ENCODE results near the gene DDOST. TPM values are rescaled to one million over a fixed set of nuclear protein-coding genes. Genes with fewer than 3 reads are reported as not detected.

DDOST gene
- total and polyA plus RNA-seq, 2 experiments from 2014 or later = 151 to 270 TPM

DNA sequence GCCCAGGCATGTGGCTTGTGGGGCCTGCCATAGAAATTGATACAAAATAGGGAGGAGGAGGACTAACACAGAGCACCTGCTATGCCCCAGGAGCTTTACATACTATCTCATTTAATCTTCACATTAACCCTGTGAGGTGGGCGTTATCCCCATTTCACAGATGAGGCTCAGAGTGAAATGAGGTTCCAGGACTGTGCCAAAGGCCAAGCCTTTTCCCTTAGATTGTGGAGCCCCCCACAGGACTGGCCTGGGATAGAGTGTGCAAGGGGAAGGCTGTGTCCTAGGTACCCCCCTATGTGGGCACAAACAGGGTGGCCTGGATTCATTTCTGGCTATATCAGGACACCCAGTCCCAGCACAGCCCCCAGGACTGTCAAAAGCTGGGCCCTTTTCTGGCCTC lies 2.2 kb upstream of the DDOST start:
- no peak for ATAC-seq
- TF ChIP-seq, protein P1, sequence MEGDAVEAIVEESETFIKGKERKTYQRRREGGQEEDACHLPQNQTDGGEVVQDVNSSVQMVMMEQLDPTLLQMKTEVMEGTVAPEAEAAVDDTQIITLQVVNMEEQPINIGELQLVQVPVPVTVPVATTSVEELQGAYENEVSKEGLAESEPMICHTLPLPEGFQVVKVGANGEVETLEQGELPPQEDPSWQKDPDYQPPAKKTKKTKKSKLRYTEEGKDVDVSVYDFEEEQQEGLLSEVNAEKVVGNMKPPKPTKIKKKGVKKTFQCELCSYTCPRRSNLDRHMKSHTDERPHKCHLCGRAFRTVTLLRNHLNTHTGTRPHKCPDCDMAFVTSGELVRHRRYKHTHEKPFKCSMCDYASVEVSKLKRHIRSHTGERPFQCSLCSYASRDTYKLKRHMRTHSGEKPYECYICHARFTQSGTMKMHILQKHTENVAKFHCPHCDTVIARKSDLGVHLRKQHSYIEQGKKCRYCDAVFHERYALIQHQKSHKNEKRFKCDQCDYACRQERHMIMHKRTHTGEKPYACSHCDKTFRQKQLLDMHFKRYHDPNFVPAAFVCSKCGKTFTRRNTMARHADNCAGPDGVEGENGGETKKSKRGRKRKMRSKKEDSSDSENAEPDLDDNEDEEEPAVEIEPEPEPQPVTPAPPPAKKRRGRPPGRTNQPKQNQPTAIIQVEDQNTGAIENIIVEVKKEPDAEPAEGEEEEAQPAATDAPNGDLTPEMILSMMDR (conservative IDR thresholded peaks at IDR 0.05; ENCODE audit: low read depth in 2 of 2) = peak in 1 of 2 experiments; percentile 55; a peak in 3 of 4 replicates
- no peak for TF ChIP-seq EZH2phosphoT487 (IDR thresholded peaks at IDR 0.05; ENCODE audit: unreplicated experiment)
- Histone ChIP-seq H4K20me1 (replicated peaks; ENCODE audit: insufficient read depth) (peaks cover 12% of the 10 kb centered on the region), H3K4me2 (no peak overlapping the region), H3K4me1 (ENCODE audit: insufficient read depth) (peaks cover 11% of the 10 kb centered on the region), H3F3A (replicated peaks; ENCODE audit: low read depth) (0 out of 2 replicates have a peak, but pooled peaks cover 8% of the 10 kb centered on the region), H3K79me2 (replicated peaks; ENCODE audit: insufficient read depth) (peaks cover 28% of the 10 kb centered on the region), H3K27ac (ENCODE audit: low read depth) (no peak overlapping the region), H3K4me3 (no peak overlapping the region), H3K27me3 (ENCODE audit: insufficient read depth) (no peaks in the 10 kb centered on the region), H3K9me2 (ENCODE audit: insufficient read depth) (no peaks in the 10 kb centered on the region), H3K36me3 (ENCODE audit: insufficient read depth) (0 out of 2 replicates have a peak, but pooled peaks cover 3% of the 10 kb centered on the region), H2AFZ (no peak overlapping the region)
- Mint-ChIP-seq H3K4me1 (peaks cover 18% of the 10 kb centered on the region), H3K36me3 (ENCODE audit: low read depth) (peaks cover 15% of the 10 kb centered on the region), H3K27ac (no peak overlapping the region), H3K27me3 (ENCODE audit: insufficient read depth, low read depth, poor library complexity) (peaks cover 7% of the 10 kb centered on the region), H3K9me3 (no peaks in the 10 kb centered on the region; the same call in 2 of the 3 replicates), H3K4me3 (no peak overlapping the region)
- peak; percentile 30 for DNase-seq (ENCODE audit: low spot score)

DNA sequence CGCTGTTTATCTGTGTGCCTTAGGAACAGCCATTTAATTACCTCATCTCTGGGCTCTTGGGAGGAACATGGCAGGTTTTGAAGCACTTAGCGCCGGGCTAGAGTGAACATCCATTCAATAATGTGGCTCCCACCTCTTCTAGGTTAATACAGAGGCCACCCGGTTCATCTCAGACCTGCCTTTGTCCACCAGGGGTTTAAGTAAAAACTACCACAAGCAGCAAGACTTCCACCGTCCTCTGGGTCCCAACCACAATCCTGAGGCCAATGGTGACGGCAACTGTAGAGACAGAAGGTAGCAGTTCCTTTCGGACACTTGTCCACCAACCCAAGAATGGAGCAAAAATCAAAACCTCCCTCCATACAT lies 924 bp upstream of the DDOST start:
- ATAC-seq (no peak), DNase-seq (ENCODE audit: low spot score) (no peak)
- H3K79me2 ChIP-seq (replicated peaks; ENCODE audit: insufficient read depth) = peaks cover 40% of the 10 kb centered on the region
- H3K27me3 ChIP-seq (ENCODE audit: insufficient read depth) = no peaks in the 10 kb centered on the region
- H4K20me1 ChIP-seq (replicated peaks; ENCODE audit: insufficient read depth) = peaks cover 12% of the 10 kb centered on the region
- Mint-ChIP-seq H3K9me3 (no peaks in the 10 kb centered on the region; the same call in 2 of the 3 replicates), H3K36me3 (ENCODE audit: low read depth) (peaks cover 26% of the 10 kb centered on the region), H3K4me3 (peak overlapping the region; percentile 98), H3K4me1 (peaks cover 18% of the 10 kb centered on the region), H3K27ac (peak overlapping the region; percentile 96), H3K27me3 (ENCODE audit: insufficient read depth, low read depth, poor library complexity) (peaks cover 7% of the 10 kb centered on the region)
- H3K9me2 ChIP-seq (ENCODE audit: insufficient read depth) = no peaks in the 10 kb centered on the region
- H3K36me3 ChIP-seq (ENCODE audit: insufficient read depth) = 0 out of 2 replicates have a peak, but pooled peaks cover 3% of the 10 kb centered on the region
- H2AFZ ChIP-seq = peak overlapping the region; percentile 89
- H3K4me2 ChIP-seq = peak overlapping the region; percentile 88
- peak overlapping the region; percentile 83; the same call in 1 of the 2 replicates for H3K27ac ChIP-seq (ENCODE audit: low read depth)
- H3K4me1 ChIP-seq (ENCODE audit: insufficient read depth) = peaks cover 11% of the 10 kb centered on the region
- 0 out of 2 replicates have a peak, but pooled peaks cover 10% of the 10 kb centered on the region for H3F3A ChIP-seq (replicated peaks; ENCODE audit: low read depth)
- peak overlapping the region; percentile 98 for H3K4me3 ChIP-seq
- no peak for TF ChIP-seq ZNF331 (CRISPR knock-in tag; IDR thresholded peaks at IDR 0.05; ENCODE audit: low read depth)
- no peak for TF ChIP-seq JUNB (IDR thresholded peaks at IDR 0.05; ENCODE audit: unreplicated experiment)
- TF ChIP-seq, protein P2, sequence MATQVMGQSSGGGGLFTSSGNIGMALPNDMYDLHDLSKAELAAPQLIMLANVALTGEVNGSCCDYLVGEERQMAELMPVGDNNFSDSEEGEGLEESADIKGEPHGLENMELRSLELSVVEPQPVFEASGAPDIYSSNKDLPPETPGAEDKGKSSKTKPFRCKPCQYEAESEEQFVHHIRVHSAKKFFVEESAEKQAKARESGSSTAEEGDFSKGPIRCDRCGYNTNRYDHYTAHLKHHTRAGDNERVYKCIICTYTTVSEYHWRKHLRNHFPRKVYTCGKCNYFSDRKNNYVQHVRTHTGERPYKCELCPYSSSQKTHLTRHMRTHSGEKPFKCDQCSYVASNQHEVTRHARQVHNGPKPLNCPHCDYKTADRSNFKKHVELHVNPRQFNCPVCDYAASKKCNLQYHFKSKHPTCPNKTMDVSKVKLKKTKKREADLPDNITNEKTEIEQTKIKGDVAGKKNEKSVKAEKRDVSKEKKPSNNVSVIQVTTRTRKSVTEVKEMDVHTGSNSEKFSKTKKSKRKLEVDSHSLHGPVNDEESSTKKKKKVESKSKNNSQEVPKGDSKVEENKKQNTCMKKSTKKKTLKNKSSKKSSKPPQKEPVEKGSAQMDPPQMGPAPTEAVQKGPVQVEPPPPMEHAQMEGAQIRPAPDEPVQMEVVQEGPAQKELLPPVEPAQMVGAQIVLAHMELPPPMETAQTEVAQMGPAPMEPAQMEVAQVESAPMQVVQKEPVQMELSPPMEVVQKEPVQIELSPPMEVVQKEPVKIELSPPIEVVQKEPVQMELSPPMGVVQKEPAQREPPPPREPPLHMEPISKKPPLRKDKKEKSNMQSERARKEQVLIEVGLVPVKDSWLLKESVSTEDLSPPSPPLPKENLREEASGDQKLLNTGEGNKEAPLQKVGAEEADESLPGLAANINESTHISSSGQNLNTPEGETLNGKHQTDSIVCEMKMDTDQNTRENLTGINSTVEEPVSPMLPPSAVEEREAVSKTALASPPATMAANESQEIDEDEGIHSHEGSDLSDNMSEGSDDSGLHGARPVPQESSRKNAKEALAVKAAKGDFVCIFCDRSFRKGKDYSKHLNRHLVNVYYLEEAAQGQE (IDR thresholded peaks at IDR 0.05; ENCODE audit: unreplicated experiment) = no peak
- no peak for TF ChIP-seq NANOG (IDR thresholded peaks at IDR 0.05; ENCODE audit: borderline replicate concordance)
- TF ChIP-seq, protein P3, sequence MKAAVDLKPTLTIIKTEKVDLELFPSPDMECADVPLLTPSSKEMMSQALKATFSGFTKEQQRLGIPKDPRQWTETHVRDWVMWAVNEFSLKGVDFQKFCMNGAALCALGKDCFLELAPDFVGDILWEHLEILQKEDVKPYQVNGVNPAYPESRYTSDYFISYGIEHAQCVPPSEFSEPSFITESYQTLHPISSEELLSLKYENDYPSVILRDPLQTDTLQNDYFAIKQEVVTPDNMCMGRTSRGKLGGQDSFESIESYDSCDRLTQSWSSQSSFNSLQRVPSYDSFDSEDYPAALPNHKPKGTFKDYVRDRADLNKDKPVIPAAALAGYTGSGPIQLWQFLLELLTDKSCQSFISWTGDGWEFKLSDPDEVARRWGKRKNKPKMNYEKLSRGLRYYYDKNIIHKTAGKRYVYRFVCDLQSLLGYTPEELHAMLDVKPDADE (IDR thresholded peaks at IDR 0.05) = no peak
- TF ChIP-seq POLR2AphosphoS5 (IDR thresholded peaks at IDR 0.05; ENCODE audit: low read depth) = no peak
- no peak for TF ChIP-seq EZH2 (IDR thresholded peaks at IDR 0.05; ENCODE audit: low read depth, unreplicated experiment)
- no peak for TF ChIP-seq EZH2phosphoT487 (IDR thresholded peaks at IDR 0.05; ENCODE audit: unreplicated experiment)
- TF ChIP-seq ZNF114 (CRISPR knock-in tag; IDR thresholded peaks at IDR 0.05) = no peak

Data from GM23338 (cell line).